Testis (tissue), 3 donors: Measurements from ENCODE around the gene HSPA1B. TPM values are rescaled to one million over a fixed set of nuclear protein-coding genes. Genes with fewer than 3 reads are reported as not detected.
"Not testable (repeated sequence)": the region's sequence is repeated elsewhere in the genome, so short reads cannot be mapped to it uniquely, and the experiment has no call there.

Experiments
- DNase-seq: peaks from one replicate; pipeline ENCODE4 v3.0.0-alpha.2; 2019
- H3K27ac ChIP-seq, 2 donors: fragments of 200-600 bp; sonication (generic); one replicate each; pipeline ENCODE4 v1.5.1; 2019
- H3K27me3 ChIP-seq: fragments of 200-600 bp; sonication (generic); one replicate; pipeline ENCODE4 v1.5.1; 2019
- H3K36me3 ChIP-seq: fragments of 200-600 bp; sonication (generic); one replicate; pipeline ENCODE4 v1.5.1; 2017; ENCODE audit warnings: low read depth; ENCODE audit errors: missing control alignments
- H3K4me1 ChIP-seq: fragments of 200-600 bp; sonication (generic); one replicate; pipeline ENCODE4 v1.5.1; 2019
- H3K4me3 ChIP-seq, 2 donors: fragments of 200-600 bp; sonication (generic); one replicate each; pipeline ENCODE4 v1.5.1; 2017 to 2019
- H3K9me3 ChIP-seq: fragments of 200-600 bp; sonication (generic); one replicate; pipeline ENCODE4 v1.5.1; 2017
- POLR2A ChIP-seq: fragments of 450-650 bp; IDR thresholded peaks from one replicate; pipeline ENCODE4 v1.6.1; 2017; ENCODE audit warnings: antibody characterized with exemption, mild to moderate bottlenecking, moderate library complexity
- WGBS, 2 donors: methylation state at CpG; one replicate each; pipeline ENCODE4 v1.1.5; 2018; 5-methylcytosine and 5-hydroxymethylcytosine counted together
- intact Hi-C: fragments of 100-400 bp; cut with DNase I; formaldehyde crosslinking; loops from one replicate; pipeline ENCODE4 v1.15.1; 2023; ENCODE audit warnings: low total_unique reads
- polyA plus RNA-seq: library from polyadenylated mRNA; stranded (reverse); fragments of 350-450 nt; fragmentation: Illumina TruSeq; extraction: RNeasy Lipid Tissue Mini Kit (QIAGEN cat#74804); gene quantifications from one replicate; pipeline ENCODE4 v1.2.3, GENCODE V29; 2014; ENCODE audit warnings: low read depth, low replicate concordance; ENCODE audit not compliant: insufficient read depth
- total RNA-seq, 2 donors: library from RNA; depleted of rRNA; stranded (reverse); fragments of >200 nt; gene quantifications; one replicate each; pipeline ENCODE4 v1.2.3, GENCODE V29; 2016
- TF ChIP-seq, protein P1 (sequence below), 3 experiments: fragments of 450-650 bp in 2 of 3; fragments of 200-600 bp in 1 of 3; sonication (generic) in 1 of 3; IDR thresholded peaks; one replicate each; pipeline ENCODE4 v1.5.1; 2016 to 2019; ENCODE audit warnings: antibody characterized with exemption in 3 of 3, mild to moderate bottlenecking in 2 of 3, moderate library complexity in 1 of 3

HSPA1B gene
- total and polyA plus RNA-seq, 3 donors from 2014 or later: 127 to 204 (median 167) TPM

DNA sequence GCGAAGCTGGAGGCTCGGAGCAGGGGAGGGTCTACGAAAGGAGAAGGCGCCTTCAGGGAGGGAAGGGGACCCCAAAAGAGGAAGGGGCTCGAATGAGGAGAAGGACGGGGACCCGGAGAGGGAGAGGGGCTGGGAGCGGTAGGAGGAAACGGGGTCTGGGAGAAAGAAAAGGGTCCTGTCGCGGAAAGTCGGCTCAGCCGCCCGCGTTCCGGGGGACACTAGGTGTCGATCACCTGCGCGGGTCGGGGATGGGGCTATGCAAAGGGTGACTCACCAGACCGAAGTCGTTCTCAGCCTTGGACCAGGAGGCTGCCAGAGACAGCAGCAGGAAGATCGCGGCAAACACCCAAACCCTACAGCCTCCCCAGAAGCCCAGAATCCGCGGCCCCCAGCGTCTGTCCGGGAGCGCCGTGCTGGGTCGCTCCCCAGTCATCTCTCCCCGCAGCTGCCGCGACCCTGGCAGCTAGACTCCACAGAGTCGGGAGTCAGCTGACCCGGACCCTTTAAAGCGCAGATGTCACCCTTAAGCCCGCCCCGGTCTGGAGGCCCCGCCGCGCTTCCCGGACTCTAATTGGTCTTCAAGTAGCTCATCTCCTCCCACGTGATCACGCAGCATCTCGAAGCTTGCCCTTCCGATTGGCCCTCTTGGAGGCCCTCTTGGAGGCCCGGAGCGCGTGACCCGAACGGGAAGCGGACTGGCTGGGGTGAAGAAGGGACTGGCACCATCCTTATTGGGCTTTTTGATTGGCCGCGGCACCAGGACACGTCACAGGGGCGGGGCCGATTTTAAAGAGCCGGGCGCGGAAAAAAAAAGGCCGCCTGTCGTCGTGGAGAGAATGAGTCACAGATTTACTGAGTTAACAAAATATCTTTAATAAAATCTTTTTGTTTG, 35.1 kb downstream of the HSPA1B start, which contains the start of gene NEU1:
Gene NEU1 (minus strand): TSS at position 478 of the 892 bp plus-strand sequence. CDS start 45 bp downstream, at position 433.
- DNase-seq: peak; percentile 100
- H3K27me3 ChIP-seq: no peaks in the 10 kb centered on the region
- peaks cover 18% of the 10 kb centered on the region for H3K4me1 ChIP-seq
- 0 to 1% methylated on average over 59 to 64 of the region's 64 CpGs for WGBS, 2 donors
- no peaks in the 10 kb centered on the region for H3K36me3 ChIP-seq
- TF ChIP-seq, protein P1, sequence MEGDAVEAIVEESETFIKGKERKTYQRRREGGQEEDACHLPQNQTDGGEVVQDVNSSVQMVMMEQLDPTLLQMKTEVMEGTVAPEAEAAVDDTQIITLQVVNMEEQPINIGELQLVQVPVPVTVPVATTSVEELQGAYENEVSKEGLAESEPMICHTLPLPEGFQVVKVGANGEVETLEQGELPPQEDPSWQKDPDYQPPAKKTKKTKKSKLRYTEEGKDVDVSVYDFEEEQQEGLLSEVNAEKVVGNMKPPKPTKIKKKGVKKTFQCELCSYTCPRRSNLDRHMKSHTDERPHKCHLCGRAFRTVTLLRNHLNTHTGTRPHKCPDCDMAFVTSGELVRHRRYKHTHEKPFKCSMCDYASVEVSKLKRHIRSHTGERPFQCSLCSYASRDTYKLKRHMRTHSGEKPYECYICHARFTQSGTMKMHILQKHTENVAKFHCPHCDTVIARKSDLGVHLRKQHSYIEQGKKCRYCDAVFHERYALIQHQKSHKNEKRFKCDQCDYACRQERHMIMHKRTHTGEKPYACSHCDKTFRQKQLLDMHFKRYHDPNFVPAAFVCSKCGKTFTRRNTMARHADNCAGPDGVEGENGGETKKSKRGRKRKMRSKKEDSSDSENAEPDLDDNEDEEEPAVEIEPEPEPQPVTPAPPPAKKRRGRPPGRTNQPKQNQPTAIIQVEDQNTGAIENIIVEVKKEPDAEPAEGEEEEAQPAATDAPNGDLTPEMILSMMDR (IDR thresholded peaks at IDR 0.05): peak in 1 of 3 experiments; percentile 25
- TF ChIP-seq POLR2A: peak; percentile 97
- H3K4me3 ChIP-seq: peak within 1 kb of the TSS; percentile 62 to 88
- no peaks in the 10 kb centered on the region for H3K9me3 ChIP-seq
- peak within 1 kb of the TSS; percentile 82 to 93 for H3K27ac ChIP-seq
- intact Hi-C loops: no loop called here

DNA sequence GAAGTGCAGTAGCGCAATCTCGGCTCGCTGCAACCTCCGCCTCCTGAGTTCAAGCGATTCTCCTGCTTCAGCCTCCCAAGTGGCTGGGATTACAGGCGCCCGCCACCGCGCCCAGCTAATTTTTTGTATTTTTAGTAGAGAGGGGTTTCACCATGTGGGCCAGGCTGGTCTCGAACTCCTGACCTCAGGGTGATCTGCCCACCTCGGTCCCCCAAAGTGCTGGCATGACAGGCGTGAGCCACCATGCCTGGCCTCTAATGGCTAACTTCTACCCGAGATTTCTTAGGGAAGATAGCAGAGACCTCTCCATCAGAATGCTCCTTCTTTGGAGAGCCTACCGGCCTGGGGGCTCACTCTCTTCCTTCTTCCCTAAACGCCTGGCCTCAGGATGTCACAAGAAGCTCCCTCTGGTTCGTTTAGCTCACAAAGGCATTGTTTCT, 36.6 kb downstream of the HSPA1B start:
- WGBS, 2 donors: 12 to 19% methylated on average over 16 of the region's 16 CpGs
- H3K4me1 ChIP-seq: peaks cover 18% of the 10 kb centered on the region

DNA sequence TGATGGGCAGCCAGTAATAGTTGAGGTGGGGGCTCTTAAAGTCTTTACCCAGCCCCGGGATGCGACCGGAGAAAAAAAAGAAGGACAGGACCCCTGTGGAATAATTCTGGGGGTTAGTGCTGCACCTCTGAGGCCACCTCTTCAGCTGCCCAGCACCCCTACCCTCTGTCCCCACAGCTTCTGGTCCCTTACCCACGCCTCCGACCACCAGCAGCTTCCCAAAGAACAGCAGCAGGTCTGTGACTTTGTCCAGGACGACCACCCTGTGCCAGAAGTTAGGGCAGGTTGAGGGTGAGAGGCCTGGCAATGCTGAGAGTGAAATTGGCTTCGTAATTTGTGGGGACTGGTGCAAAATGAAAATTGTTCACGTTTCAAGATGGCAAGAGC, 37.3 kb downstream of the HSPA1B start:
- no peaks in the 10 kb centered on the region for H3K27me3 ChIP-seq
- H3K9me3 ChIP-seq: no peaks in the 10 kb centered on the region
- TF ChIP-seq POLR2A: no peak
- TF ChIP-seq, protein P1 (IDR thresholded peaks at IDR 0.05): no peak
- H3K27ac ChIP-seq: no peak overlapping the region
- peaks cover 18% of the 10 kb centered on the region for H3K4me1 ChIP-seq
- 81 to 85% methylated on average over 8 of the region's 8 CpGs for WGBS, 2 donors
- no peak for DNase-seq
- intact Hi-C loops: no loop called here
- no peak overlapping the region for H3K4me3 ChIP-seq
- H3K36me3 ChIP-seq: no peaks in the 10 kb centered on the region

More for the DNA sequence above, 36.6 kb downstream of the HSPA1B start:
- H3K9me3 ChIP-seq, intact Hi-C loops, DNase-seq, H3K36me3 ChIP-seq, H3K27me3 ChIP-seq: not testable (repeated sequence)
- H3K4me3 ChIP-seq: peak overlapping the region; percentile 62 to 88
- H3K27ac ChIP-seq: peak overlapping the region in 1 of 2 donors; percentile 81

DNA sequence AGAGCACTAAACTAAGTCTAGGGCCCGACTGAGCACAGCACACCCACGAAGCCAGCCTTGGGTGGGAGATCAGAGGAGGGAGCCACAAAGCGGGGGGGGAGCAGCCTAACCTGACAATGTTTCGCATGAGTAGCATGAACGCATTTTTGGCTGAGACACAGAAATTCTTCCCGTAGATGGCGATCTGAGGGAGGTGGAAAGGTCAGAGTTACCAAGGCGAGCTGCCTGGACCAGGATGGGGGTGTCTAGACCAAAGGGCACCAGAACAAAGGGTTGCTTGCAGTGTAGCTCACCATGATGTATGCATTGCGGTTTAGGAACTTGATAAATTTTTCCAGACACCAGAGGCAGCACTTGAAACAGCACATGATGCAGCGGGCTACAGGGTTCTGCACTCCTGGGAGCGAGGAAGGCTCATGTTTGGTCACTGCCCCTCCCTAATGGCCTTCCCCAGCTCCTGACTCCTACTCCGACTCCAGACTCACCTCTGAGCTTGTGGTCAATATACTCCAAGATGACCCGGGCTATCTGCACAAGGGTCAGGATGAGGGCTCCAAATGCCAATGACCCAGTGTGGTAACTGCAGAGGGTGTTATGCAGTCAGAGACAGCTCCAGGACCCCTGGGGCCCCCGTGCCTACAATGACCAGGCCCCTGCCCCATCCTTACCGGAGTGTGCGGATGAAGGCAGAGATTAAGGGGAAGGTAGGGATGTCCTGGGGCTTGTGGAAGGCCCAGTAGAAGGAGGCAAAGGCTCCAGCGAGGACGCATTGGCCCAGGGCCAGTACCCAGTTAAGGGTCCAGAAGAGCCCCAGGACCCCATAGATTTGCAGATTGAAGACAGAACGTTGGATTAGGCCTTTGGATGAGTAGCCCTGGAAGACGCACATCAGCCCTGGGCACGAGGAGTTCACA, 37.9 kb downstream of the HSPA1B start:
- no peaks in the 10 kb centered on the region for H3K9me3 ChIP-seq
- TF ChIP-seq, protein P1 (IDR thresholded peaks at IDR 0.05): no peak
- TF ChIP-seq POLR2A: no peak
- intact Hi-C loops: no loop called here
- no peak overlapping the region for H3K27ac ChIP-seq
- peaks cover 18% of the 10 kb centered on the region for H3K4me1 ChIP-seq
- no peak for DNase-seq
- H3K4me3 ChIP-seq: no peak overlapping the region
- no peaks in the 10 kb centered on the region for H3K36me3 ChIP-seq
- 79 to 84% methylated on average over 21 of the region's 21 CpGs for WGBS, 2 donors
- H3K27me3 ChIP-seq: no peaks in the 10 kb centered on the region

DNA sequence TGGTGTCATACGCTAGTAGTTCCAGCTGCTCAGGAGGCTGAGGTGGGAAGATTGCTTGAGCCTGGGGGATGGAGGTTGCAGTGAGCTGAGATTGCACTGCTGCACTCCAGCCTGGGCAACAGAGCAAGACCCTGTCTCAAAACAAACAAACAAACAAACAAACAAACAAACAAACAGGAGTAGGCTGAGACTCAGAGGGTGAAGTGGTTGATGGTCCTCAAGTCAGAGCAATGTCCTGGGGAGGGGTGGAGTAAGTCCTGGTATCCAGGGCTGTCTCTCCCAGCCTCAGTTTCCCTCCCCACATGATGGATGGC, 41.1 kb downstream of the HSPA1B start:
- intact Hi-C loops, H3K27me3 ChIP-seq, H3K27ac ChIP-seq, DNase-seq, H3K36me3 ChIP-seq, H3K4me1 ChIP-seq, H3K4me3 ChIP-seq, H3K9me3 ChIP-seq: not testable (repeated sequence)
- WGBS, 2 donors: 63 to 88% methylated on average over 1 of the region's 1 CpG
